ENCODE results near the gene DLK2.

DNA sequence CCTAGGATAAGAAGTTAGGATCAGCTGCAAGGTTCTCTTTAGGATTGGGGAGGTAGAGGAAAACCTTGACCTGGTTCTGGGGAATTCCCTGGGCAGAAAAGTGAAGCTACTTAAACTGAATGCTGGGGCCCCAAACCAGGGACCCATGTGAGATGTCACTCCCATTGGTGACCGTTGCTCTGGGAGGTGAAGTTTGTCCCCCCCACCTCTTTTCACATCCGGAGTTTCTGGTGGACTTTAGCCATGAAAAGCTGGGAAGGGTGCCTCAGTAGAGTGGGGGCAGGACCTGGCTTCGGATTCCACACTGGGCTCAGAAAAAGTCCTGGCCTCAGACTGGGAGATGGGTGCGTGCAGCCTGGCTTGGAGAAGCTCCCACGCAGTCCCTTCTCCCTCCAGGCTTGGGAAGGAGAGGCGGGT is 35.2 kb upstream of the DLK2 start:
- TF ChIP-seq ZNF747 (CRISPR knock-in tag; IDR thresholded peaks at IDR 0.05; ENCODE audit: borderline replicate concordance) (no peak), PAWR (CRISPR knock-in tag; IDR thresholded peaks at IDR 0.05; ENCODE audit: borderline replicate concordance) (no peak)
